ENCODE measurements around the gene ZNF764.
"Not testable (repeated sequence)": the region's sequence is repeated elsewhere in the genome, so short reads cannot be mapped to it uniquely, and the experiment has no call there.

The ZNF764 gene

DNA sequence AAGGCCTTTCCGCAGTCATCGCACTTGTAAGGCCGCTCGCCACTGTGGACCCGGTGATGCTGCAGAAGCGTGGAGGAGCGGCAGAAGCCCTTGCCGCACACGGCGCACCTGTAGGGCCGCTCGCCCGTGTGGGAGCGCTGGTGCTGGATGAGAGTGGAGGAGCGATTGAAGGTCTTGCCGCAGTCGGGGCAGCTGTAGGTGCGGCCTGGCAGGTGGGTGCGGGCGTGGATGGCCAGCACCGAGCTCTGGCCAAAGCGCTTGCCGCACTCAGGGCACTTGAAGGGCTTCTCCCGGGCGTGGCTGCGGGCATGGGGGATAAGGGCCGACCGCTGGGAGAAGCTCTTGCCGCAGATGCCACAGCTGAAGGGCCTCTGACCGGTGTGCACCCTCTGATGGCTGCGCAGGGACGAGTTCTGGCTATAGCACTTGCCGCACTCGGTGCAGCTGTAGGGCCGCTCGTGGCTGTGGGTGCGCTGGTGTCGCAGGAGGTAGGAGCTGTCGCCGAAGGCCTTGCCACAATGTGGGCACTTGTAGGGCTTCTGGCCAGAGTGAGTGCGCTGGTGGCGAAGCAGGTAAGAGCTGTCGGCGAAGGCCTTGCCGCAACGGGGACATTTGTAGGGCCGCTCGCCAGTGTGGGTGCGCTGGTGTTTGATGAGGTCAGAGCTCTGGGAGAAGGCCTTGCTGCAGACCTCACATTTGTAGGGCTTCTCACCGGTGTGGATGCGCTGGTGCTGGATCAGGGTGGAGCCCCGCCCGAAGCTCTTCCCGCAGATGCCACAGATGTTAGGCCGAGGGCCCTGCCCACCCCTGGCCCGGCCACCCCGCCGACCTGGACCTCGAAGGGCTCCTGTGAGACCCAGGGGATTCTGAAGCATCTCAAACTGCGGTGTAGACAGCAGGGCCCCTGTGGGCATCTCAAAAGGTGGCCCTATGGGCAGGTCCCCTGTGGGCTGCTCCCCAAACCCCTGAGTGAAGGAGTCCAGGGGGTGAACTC, 33.3 kb downstream of the ZNF764 start:
- H3K4me3 ChIP-seq (ENCODE audit: low read depth, low read length): no peak overlapping the region
- DNase-seq (ENCODE audit: low read depth): no peak
- no peak for TF ChIP-seq CTCF (IDR thresholded peaks at IDR 0.05; ENCODE audit: control insufficient read depth, extremely low read depth, insufficient read depth)

DNA sequence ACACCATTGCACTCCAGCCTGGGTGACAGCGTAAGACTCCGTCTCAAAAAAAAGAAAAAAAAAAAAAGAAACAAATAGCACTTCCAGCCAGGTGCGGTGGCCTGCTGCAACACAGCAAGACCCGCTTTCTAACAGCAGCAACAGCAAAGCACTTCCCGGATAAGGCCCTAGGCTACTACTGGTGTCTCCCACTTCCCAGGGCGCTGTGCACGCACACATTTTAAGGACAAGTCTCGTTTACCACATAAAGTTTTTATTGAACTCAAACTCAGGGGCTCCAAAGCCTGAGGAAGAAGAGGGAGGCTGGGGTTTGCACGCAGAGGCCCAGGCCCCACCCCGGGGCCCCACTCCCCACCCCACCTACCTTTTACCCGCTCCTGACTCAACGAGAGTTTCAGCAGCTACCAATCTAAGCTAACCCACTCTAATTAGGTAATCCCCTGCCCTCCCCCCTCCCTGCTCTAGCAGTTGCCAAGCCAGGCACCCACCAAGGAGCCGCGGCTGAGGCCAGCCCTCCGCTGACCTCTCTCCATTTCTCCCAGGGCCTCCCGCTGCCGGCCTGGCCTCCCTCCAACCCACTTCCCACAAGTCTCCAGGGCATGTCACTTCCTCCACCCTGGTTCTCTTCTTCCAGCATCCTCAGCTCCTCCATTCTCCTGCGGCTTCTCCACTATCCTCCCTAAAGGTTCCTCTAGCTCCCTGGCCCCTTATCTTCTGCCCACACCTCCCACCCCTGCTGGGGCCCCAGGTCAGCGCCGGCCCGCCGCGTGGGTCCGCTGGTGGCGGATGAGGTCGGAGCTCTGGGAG, 34.2 kb downstream of the ZNF764 start:
- DNase-seq (ENCODE audit: low read depth): no peak
- H3K4me3 ChIP-seq (ENCODE audit: low read depth, low read length): no peak overlapping the region
- no peak for TF ChIP-seq CTCF (IDR thresholded peaks at IDR 0.05; ENCODE audit: control insufficient read depth, extremely low read depth, insufficient read depth)

GRCh38 chr16:30522702-30523463, 35.3 kb downstream of the ZNF764 start:
- H3K4me3 ChIP-seq (ENCODE audit: low read depth, low read length); DNase-seq (ENCODE audit: low read depth): not testable (repeated sequence)

- no peak for DNase-seq (ENCODE audit: low read depth)
- TF ChIP-seq CTCF (IDR thresholded peaks at IDR 0.05; ENCODE audit: control insufficient read depth, extremely low read depth, insufficient read depth): no peak
- no peak overlapping the region for H3K4me3 ChIP-seq (ENCODE audit: low read depth, low read length)
These were observed 36.1 kb downstream of the ZNF764 start for GRCh38 chr16:30521873-30522641.

DNA sequence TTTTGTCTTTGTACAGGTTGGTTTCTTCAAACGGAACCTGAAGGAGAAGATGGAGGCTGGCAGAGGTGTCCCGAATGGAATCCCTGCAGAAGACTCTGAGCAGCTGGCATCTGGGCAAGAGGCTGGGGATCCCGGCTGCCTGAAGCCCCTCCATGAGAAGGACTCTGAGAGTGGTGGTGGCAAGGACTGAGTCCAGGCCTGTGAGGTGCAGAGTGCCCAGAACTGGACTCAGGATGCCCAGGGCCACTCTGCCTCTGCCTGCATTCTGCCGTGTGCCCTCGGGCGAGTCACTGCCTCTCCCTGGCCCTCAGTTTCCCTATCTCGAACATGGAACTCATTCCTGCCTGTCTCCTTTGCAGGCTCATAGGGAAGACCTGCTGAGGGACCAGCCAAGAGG, 36.7 kb downstream of the ZNF764 start:
- DNase-seq (ENCODE audit: low read depth): no peak
- no peak overlapping the region for H3K4me3 ChIP-seq (ENCODE audit: low read depth, low read length)
- TF ChIP-seq CTCF (IDR thresholded peaks at IDR 0.05; ENCODE audit: control insufficient read depth, extremely low read depth, insufficient read depth): no peak

- no peak for TF ChIP-seq CTCF (IDR thresholded peaks at IDR 0.05; ENCODE audit: control insufficient read depth, extremely low read depth, insufficient read depth)
- no peak for DNase-seq (ENCODE audit: low read depth)
- H3K4me3 ChIP-seq (ENCODE audit: low read depth, low read length): no peak overlapping the region
These were observed 38.8 kb downstream of the ZNF764 start for GRCh38 chr16:30519120-30520049.

Data from LNCaP clone FGC (cell line).